Duodenal mucosa (tissue), 2 donors: Measurements from ENCODE around the gene SSNA1.
"Not testable (repeated sequence)": the region's sequence is repeated elsewhere in the genome, so short reads cannot be mapped to it uniquely, and the experiment has no call there.

Experiments used
- H3K27ac ChIP-seq: one replicate; pipeline ENCODE4 v1.7.0; 2013; ENCODE audit warnings: low read depth, low read length
- H3K27me3 ChIP-seq, 2 donors: one replicate each; pipeline ENCODE4 v1.7.0; 2013; ENCODE audit warnings: low read length in 2 of 2, control low read depth in 1 of 2; ENCODE audit not compliant: insufficient read depth in 2 of 2, control insufficient read depth in 1 of 2
- H3K36me3 ChIP-seq, 2 donors: one replicate each; pipeline ENCODE4 v1.7.0; 2013; ENCODE audit warnings: low read length in 2 of 2, control low read depth in 1 of 2; ENCODE audit not compliant: insufficient read depth in 2 of 2, control insufficient read depth in 1 of 2
- H3K4me1 ChIP-seq, 2 donors: one replicate each; pipeline ENCODE4 v1.7.0; 2013; ENCODE audit warnings: low read length in 2 of 2, control low read depth in 1 of 2; ENCODE audit not compliant: insufficient read depth in 2 of 2, control insufficient read depth in 1 of 2
- H3K4me3 ChIP-seq, 2 donors: one replicate each; pipeline ENCODE4 v1.7.0; 2013; ENCODE audit warnings: low read length in 2 of 2, low read depth in 1 of 2
- H3K9ac ChIP-seq, 2 donors: one replicate each; pipeline ENCODE4 v1.7.0; 2013; ENCODE audit warnings: low read length in 2 of 2, low read depth in 1 of 2
- H3K9me3 ChIP-seq, 2 donors: one replicate each; pipeline ENCODE4 v1.7.0; 2013; ENCODE audit warnings: low read length in 2 of 2, control low read depth in 1 of 2; ENCODE audit not compliant: control insufficient read depth in 1 of 2

SSNA1 gene

GRCh38 chr9:137233143-137233980, 44.9 kb downstream of the SSNA1 start:
- Histone ChIP-seq H3K27ac (no peak overlapping the region), H3K36me3 (no peaks in the 10 kb centered on the region), H3K4me3 (no peak overlapping the region), H3K4me1 (peaks cover 46 to 63% of the 10 kb centered on the region in 2 donors), H3K27me3 (peaks cover 21 to 38% of the 10 kb centered on the region in 2 donors), H3K9ac (no peak overlapping the region), H3K9me3 (no peaks in the 10 kb centered on the region)

GRCh38 chr9:137234055-137234697, 45.7 kb downstream of the SSNA1 start:
- H3K27me3 ChIP-seq, result peaks cover 17 to 32% of the 10 kb centered on the region in 2 donors
- no peak overlapping the region for H3K27ac ChIP-seq

GRCh38 chr9:137234758-137235423, 46.4 kb downstream of the SSNA1 start:
- Histone ChIP-seq H3K9me3 (no peaks in the 10 kb centered on the region), H3K27me3 (peaks cover 17 to 27% of the 10 kb centered on the region in 2 donors), H3K4me1 (peaks cover 48 to 63% of the 10 kb centered on the region in 2 donors), H3K4me3 (no peak overlapping the region), H3K27ac (no peak overlapping the region), H3K9ac (no peak overlapping the region), H3K36me3 (no peaks in the 10 kb centered on the region)

More at GRCh38 chr9:137234055-137234697, 45.7 kb downstream of the SSNA1 start:
- Histone ChIP-seq H3K36me3 (no peaks in the 10 kb centered on the region), H3K9ac (no peak overlapping the region), H3K9me3 (no peaks in the 10 kb centered on the region), H3K4me3 (no peak overlapping the region), H3K4me1 (peaks cover 54 to 70% of the 10 kb centered on the region in 2 donors)

- Histone ChIP-seq H3K36me3 (no peaks in the 10 kb centered on the region), H3K9ac (no peak overlapping the region), H3K4me3 (no peak overlapping the region), H3K9me3 (no peaks in the 10 kb centered on the region), H3K4me1 (peaks cover 40 to 56% of the 10 kb centered on the region in 2 donors), H3K27me3 (peaks cover 17 to 27% of the 10 kb centered on the region in 2 donors), H3K27ac (no peak overlapping the region)
Measured at GRCh38 chr9:137235424-137236237, 47.2 kb downstream of the SSNA1 start.

- Histone ChIP-seq H3K4me3 (peak overlapping the region; percentile 19 to 36), H3K4me1 (peaks cover 33 to 48% of the 10 kb centered on the region in 2 donors), H3K36me3 (no peaks in the 10 kb centered on the region), H3K27ac (no peak overlapping the region), H3K27me3 (peaks cover 17 to 27% of the 10 kb centered on the region in 2 donors), H3K9me3 (no peaks in the 10 kb centered on the region), H3K9ac (peak overlapping the region; percentile 18 to 43)
Measured at GRCh38 chr9:137236238-137236935, 47.9 kb downstream of the SSNA1 start.

- Histone ChIP-seq H3K4me1 (peaks cover 32 to 47% of the 10 kb centered on the region in 2 donors), H3K9ac (peak overlapping the region; percentile 18 to 43), H3K36me3 (peaks cover under 1 to 1% of the 10 kb centered on the region in 2 donors), H3K27ac (no peak overlapping the region), H3K4me3 (peak overlapping the region in 1 of 2 donors; percentile 19), H3K27me3 (peaks cover 13 to 24% of the 10 kb centered on the region in 2 donors), H3K9me3 (no peaks in the 10 kb centered on the region)
Measured at GRCh38 chr9:137236936-137237421, 48.5 kb downstream of the SSNA1 start.

- Histone ChIP-seq H3K4me1 (peaks cover 40 to 50% of the 10 kb centered on the region in 2 donors), H3K27ac (peak overlapping the region; percentile 31), H3K36me3 (peaks cover 3 to 12% of the 10 kb centered on the region in 2 donors), H3K9ac (peak overlapping the region; percentile 28 to 47), H3K4me3 (no peak overlapping the region), H3K27me3 (peaks cover 10 to 18% of the 10 kb centered on the region in 2 donors), H3K9me3 (no peaks in the 10 kb centered on the region)
Measured at GRCh38 chr9:137237759-137238726, 49.6 kb downstream of the SSNA1 start.

- not testable (repeated sequence) for H3K27me3 ChIP-seq, H3K9me3 ChIP-seq
- Histone ChIP-seq H3K27ac (peak overlapping the region; percentile 97), H3K36me3 (peaks cover 3 to 21% of the 10 kb centered on the region in 2 donors), H3K4me3 (peak overlapping the region; percentile 63 to 72), H3K4me1 (peaks cover 52 to 61% of the 10 kb centered on the region in 2 donors), H3K9ac (peak overlapping the region; percentile 53 to 77)
Measured at GRCh38 chr9:137239541-137240200, 51.2 kb downstream of the SSNA1 start.
